HCT116 (cell line): ENCODE results near the gene PSRC1.

Source experiments
- CTCF ChIP-seq, 3 experiments: fragments of 200-600 bp in 1 of 3; sonication (generic) in 1 of 3; IDR thresholded peaks in 2 of 3; conservative IDR thresholded peaks in 1 of 3; 2 replicates each; pipeline ENCODE4 v1.5.1; 2012 to 2017; ENCODE audit warnings: low read depth in 2 of 3, low read length in 2 of 3, antibody characterized with exemption in 1 of 3, borderline replicate concordance in 1 of 3, control low read depth in 1 of 3, mild to moderate bottlenecking in 1 of 3, mixed read lengths in 1 of 3, mixed run types in 1 of 3, moderate library complexity in 1 of 3; ENCODE audit not compliant: insufficient read depth in 1 of 3
- POLR2AphosphoS5 ChIP-seq: IDR thresholded peaks from 2 replicates; pipeline ENCODE4 v1.6.1; 2011; ENCODE audit warnings: mild to moderate bottlenecking, low read depth, low read length, moderate library complexity

GRCh38 chr1:109331113-109331512 is 48.2 kb upstream of the PSRC1 start:
- TF ChIP-seq CTCF (IDR thresholded peaks at IDR 0.05 in 2 of 3, conservative IDR thresholded peaks at IDR 0.05 in 1 of 3; ENCODE audit: borderline replicate concordance in 1 of 3, insufficient read depth in 1 of 3, low read depth in 2 of 3, low read length in 2 of 3), result no peak
- TF ChIP-seq POLR2AphosphoS5, result no peak
